ENCODE measurements around the gene RNF212B.
"Not testable (repeated sequence)": the region's sequence is repeated elsewhere in the genome, so short reads cannot be mapped to it uniquely, and the experiment has no call there.

DNA sequence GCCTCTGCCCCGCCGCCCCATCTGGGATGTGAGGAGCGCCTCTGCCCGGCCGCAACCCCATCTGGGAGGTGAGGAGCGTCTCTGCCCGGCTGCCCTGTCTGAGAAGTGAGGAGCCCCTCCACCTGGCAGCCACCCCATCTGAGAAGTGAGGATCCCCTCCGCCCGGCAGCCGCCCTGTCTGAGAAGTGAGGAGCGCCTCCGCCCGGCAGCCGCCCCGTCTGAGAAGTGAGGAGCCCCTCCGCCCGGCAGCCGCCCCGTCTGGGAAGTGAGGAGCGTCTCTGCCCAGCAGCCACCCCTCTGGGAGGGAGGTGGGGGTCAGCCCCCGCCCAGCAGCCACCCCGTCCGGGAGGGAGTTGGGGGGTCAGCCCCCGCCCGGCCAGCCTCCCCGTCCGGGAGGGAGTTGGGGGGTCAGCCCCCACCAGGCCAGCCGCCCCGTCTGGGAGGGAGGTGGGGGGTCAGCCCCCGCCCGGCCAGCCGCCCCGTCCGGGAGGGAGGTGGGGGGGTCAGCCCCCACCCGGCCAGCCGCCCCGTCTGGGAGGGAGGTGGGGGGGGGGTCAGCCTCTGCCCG lies 5.4 kb upstream of the RNF212B start:
- TF ChIP-seq, protein P1, sequence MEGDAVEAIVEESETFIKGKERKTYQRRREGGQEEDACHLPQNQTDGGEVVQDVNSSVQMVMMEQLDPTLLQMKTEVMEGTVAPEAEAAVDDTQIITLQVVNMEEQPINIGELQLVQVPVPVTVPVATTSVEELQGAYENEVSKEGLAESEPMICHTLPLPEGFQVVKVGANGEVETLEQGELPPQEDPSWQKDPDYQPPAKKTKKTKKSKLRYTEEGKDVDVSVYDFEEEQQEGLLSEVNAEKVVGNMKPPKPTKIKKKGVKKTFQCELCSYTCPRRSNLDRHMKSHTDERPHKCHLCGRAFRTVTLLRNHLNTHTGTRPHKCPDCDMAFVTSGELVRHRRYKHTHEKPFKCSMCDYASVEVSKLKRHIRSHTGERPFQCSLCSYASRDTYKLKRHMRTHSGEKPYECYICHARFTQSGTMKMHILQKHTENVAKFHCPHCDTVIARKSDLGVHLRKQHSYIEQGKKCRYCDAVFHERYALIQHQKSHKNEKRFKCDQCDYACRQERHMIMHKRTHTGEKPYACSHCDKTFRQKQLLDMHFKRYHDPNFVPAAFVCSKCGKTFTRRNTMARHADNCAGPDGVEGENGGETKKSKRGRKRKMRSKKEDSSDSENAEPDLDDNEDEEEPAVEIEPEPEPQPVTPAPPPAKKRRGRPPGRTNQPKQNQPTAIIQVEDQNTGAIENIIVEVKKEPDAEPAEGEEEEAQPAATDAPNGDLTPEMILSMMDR (IDR thresholded peaks at IDR 0.05) = not testable (repeated sequence)
- TF ChIP-seq POLR2A, EP300 (IDR thresholded peaks at IDR 0.05): not testable (repeated sequence)
